ENCODE results near the gene USH1C. TPM values are rescaled to one million over a fixed set of nuclear protein-coding genes. Genes with fewer than 3 reads are reported as not detected.

USH1C gene
- total RNA-seq, 2 experiments from 2014 or later, result not detected

GRCh38 chr11:17449158-17449557 is 95.1 kb downstream of the USH1C start:
- no peaks in the 10 kb centered on the region for H3K9me3 Mint-ChIP-seq
- no peak for DNase-seq
- no peaks in the 10 kb centered on the region for H3K4me1 Mint-ChIP-seq
- ChIA-PET POLR2A (no interaction called here), CTCF (no interaction called here)
- H3K36me3 Mint-ChIP-seq (ENCODE audit: low read depth), result no peaks in the 10 kb centered on the region
- H3K27me3 Mint-ChIP-seq, result peaks cover 16% of the 10 kb centered on the region
- H3K4me3 Mint-ChIP-seq, result no peak overlapping the region
- no peak overlapping the region for H3K27ac Mint-ChIP-seq

- H3K4me1 Mint-ChIP-seq, result no peaks in the 10 kb centered on the region
- CTCF ChIA-PET, result no interaction called here
- peaks cover 25% of the 10 kb centered on the region for H3K27me3 Mint-ChIP-seq
- no peak overlapping the region for H3K4me3 Mint-ChIP-seq
- DNase-seq, result no peak
- POLR2A ChIA-PET, result no interaction called here
- no peaks in the 10 kb centered on the region for H3K9me3 Mint-ChIP-seq
- H3K36me3 Mint-ChIP-seq (ENCODE audit: low read depth), result no peaks in the 10 kb centered on the region
- no peak overlapping the region for H3K27ac Mint-ChIP-seq
Observed at GRCh38 chr11:17446482-17446881, 97.7 kb downstream of the USH1C start.

- Mint-ChIP-seq H3K4me1 (no peaks in the 10 kb centered on the region), H3K9me3 (no peaks in the 10 kb centered on the region), H3K27me3 (peaks cover 21% of the 10 kb centered on the region), H3K27ac (no peak overlapping the region), H3K4me3 (no peak overlapping the region), H3K36me3 (ENCODE audit: low read depth) (no peaks in the 10 kb centered on the region)
- ChIA-PET POLR2A (no interaction called here), CTCF (no interaction called here)
- DNase-seq, result no peak
Observed at GRCh38 chr11:17445240-17445795, 98.9 kb downstream of the USH1C start.

- CTCF ChIA-PET, result no interaction called here
- no peak for DNase-seq
- Mint-ChIP-seq H3K4me3 (no peak overlapping the region), H3K4me1 (peaks cover 6% of the 10 kb centered on the region), H3K36me3 (ENCODE audit: low read depth) (no peaks in the 10 kb centered on the region), H3K27me3 (peaks cover 16% of the 10 kb centered on the region), H3K9me3 (no peaks in the 10 kb centered on the region), H3K27ac (no peak overlapping the region)
- POLR2A ChIA-PET, result no interaction called here
Observed at GRCh38 chr11:17443926-17444690, 100.1 kb downstream of the USH1C start.

Other genes with a start within 250 kb of the USH1C start
- gene NCR3LG1, start 192.6 kb downstream of the USH1C start, total RNA-seq, result under 1 TPM; 0.15 TPM
- gene KCNJ11, start 155.8 kb downstream of the USH1C start, total RNA-seq, result under 1 TPM; 0.18 to 0.55 TPM
- gene ABCC8, start 67.6 kb downstream of the USH1C start, total RNA-seq, result not detected
- not detected for gene OTOG, start 2.8 kb upstream of the USH1C start, total RNA-seq
- not detected for gene MYOD1, start 175.2 kb upstream of the USH1C start, total RNA-seq
- not detected for gene KCNC1, start 190.4 kb upstream of the USH1C start, total RNA-seq

Data from activated CD4-positive, alpha-beta memory T cell treated with anti-CD3 and anti-CD28 coated beads, Interleukin-2, amount 10 ng/mL, durations not matched to agents 7 days and 5 days (primary cell).